ENCODE data around the gene LRRC75A. TPM values are rescaled to one million over a fixed set of nuclear protein-coding genes. Genes with fewer than 3 reads are reported as not detected.

The LRRC75A gene
- total and polyA plus RNA-seq, 2 of the 8 experiments (the other 6 are each of a cell fraction or from before 2014, with no cell fraction given), result 9.7 to 9.9 TPM

- no peak for TF ChIP-seq POU5F1 (IDR thresholded peaks at IDR 0.05; ENCODE audit: low read depth, low read length)
- TF ChIP-seq MAX (IDR thresholded peaks at IDR 0.05), result no peak
- peak; percentile 54 to 84 for TF ChIP-seq POLR2A (IDR thresholded peaks at IDR 0.05; ENCODE audit: control extremely low read depth in 1 of 2, low read depth in 2 of 2, low read length in 2 of 2)
- no peak for TF ChIP-seq SIRT6 (IDR thresholded peaks at IDR 0.05; ENCODE audit: low read length)
- TF ChIP-seq SP2 (IDR thresholded peaks at IDR 0.05; ENCODE audit: low read length), result no peak
- no peak for TF ChIP-seq YY1 (IDR thresholded peaks at IDR 0.05; ENCODE audit: low read depth, low read length)
- no peak for TF ChIP-seq SIX5 (IDR thresholded peaks at IDR 0.05; ENCODE audit: low read depth, low read length)
- no peak for TF ChIP-seq GABPA (IDR thresholded peaks at IDR 0.05; ENCODE audit: borderline replicate concordance, insufficient read depth, low read length)
- no peak for TF ChIP-seq E2F6 (IDR thresholded peaks at IDR 0.05)
- TF ChIP-seq TEAD4 (IDR thresholded peaks at IDR 0.05; ENCODE audit: low read depth, low read length), result no peak
Observed at GRCh38 chr17:16442594-16443510, 49.1 kb downstream of the LRRC75A start (continued).

Measured in H1 (cell line).